GM18498 (cell line): Measurements from ENCODE around the gene PDZRN3.

Source experiments
- ATAC-seq: cut with Tn5 transposase; IDR thresholded peaks from one replicate; pipeline ENCODE4 v1.9.1; 2021; ENCODE audit warnings: mild to moderate bottlenecking, moderate library complexity; ENCODE audit not compliant: unreplicated experiment

PDZRN3 gene

DNA sequence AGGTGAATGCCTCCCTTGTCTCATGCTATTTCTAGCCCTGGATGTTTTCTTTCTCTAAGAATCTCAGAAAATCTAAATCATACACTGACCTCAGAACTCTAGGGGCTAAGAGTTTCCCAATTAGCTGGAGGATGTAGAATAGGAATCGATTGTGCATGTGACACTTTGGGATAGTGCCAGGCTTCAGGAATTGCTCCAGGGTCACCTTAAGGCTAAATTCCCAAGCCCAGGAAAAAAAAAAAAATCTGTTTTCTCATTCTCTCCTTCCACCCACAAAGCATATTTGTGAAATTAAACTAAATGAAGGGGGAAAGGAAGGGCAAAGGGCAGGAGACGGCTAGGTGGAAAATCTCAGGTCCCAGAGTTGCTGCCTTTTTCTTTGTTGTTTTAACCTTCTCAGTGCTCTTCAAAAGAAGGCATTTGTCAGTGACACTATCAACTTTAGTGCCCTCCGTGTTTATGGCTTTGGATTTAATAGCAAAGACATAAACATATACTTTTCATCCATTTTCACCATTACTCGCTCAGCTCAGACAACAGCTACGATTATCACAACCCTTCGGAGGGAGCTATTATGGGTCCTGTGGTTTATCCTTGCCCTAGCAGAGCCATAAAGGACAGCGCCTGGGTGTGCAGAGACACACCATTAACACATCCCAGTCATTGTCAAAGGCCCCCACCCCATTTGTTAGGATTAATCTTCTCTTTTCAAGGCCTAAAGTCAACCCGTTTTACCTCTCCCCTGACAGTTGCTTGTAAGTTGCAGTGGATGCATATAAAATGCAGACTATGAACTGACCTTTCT is 271.7 kb downstream of the PDZRN3 start:
- no peak for ATAC-seq

DNA sequence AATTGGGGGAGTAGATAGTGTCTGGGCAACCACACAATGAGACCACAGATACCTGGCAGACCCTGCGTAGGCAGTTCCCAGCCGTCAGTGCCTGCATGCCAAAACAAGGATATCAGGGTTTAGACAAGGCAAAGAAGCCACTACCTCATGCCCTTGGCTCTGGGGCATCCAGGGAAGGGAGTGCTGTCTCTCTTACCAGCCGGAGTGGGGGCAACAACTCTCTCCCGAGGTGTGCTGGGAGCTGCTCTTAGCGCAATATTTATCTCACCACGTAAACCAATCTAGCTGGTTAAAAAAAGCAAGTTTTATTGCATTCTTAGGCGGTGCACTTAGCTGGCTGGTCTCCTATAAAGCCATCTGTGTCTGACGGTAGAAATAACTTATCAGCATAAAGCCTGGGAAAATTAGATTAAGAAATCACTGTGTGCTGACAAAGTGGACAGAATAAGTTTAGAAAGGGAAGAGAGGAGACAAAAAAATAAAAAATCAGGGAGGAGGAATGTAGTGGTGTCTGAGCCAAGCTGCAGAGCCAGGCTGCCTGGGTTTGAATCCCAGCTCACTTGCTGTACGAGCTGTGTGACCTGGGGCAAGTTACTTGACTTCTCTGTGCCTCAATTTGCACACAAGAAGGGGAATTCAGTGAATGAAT is 273.2 kb downstream of the PDZRN3 start:
- ATAC-seq, result no peak

DNA sequence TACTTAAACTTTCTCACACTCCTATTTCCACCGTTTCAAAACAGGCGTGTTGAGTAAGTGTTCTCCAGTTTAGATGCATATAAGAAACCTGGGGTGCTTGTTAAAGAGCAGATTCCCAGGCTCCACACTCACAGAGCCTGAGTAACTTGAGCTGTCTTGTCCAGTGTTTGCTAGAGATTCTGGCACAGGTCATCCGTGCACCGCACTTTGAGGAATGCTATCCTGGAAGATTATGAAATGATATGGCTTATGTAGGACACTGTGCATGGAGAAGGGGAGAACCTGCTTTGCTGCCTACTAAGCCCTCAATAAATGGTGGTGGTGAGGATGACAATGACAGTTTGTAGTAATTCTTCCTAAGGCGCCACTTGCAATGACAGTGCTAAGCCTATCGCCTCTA is 273.7 kb downstream of the PDZRN3 start:
- no peak for ATAC-seq

DNA sequence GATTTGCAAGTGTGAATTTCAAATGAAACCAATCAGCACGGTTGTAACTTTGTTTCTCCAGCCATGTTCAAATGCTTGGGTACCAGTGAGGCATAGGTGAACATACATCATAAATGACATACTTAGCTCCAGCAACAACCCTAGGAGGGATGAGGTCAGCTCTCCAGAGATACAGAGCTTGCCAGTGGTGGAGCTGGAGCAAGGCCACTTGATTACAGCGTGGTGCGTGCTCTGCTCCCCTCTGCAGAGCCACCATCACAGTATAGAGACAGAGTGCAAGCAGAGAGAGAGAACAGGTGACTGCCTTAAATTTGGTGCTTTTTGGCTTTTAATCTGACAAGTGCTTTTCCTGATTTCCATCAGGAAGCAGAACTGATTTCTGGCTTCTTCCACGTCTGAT is 275.1 kb downstream of the PDZRN3 start:
- ATAC-seq, result no peak

DNA sequence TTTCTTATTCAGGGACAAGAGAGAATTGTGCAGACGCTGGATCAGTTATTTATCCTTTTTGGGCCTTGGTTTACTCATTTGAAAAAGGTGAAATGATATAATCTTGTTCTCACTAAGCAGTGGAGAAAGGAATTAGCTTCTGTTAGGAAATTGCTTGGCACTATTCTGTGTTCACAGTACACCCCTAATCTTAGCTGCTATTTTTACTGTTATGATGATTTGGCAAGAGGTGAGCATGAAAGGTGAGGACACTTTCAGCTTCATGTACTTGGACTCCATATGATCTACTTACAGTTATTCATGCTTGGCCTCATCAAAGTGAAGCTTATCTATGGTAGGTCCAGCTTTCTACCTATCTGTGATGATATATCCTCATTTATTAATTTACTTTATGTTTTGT is 282.7 kb downstream of the PDZRN3 start:
- no peak for ATAC-seq

DNA sequence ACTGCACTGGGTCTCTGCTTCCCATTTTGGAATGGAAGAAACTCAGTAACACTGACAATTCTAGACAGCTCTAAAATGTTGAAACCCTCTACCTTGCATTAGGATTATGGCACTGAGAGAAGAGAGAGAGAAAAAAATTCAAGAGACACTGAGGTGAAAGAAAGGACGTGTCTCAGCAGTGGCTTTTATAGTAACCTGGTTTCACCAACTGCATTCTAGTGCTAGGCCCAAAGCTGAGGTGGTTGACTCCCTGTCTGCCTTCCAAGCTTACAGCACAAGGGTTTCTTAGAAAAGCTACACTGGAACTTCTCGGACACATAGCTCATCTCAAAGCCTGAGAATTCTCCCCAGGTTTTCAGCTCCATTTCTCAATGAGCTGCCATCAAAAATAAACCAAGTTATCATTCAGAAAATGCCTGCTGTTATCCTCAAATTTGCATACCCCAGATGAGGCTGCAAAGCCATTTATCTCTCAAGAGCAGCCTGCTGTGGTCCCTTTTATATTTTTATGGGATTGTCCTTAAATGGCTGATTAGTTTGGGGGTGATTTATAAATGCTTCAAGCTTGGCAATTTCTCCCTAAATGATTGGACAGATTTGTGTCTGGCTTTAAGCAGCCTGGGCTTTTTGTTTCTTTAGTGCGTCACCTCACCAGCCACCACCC is 283.3 kb downstream of the PDZRN3 start:
- ATAC-seq, result no peak

DNA sequence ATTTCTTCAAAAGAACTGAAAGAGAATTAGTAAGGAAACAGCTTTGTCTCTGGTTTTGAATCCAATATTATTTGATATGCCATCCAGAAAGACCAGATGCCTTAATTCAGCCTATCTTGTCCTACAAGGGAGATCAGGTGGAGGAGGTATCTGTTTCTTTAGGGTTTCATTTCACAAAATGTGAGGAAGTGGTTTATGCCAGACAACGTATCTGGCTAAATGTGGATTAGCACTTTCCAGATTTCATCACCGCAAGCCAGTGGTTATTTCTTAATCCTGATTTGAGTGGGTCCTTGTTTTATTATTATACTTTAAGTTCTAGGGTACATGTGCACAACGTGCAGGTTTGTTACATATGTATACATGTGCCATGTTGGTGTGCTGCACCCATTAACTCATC is 292.2 kb downstream of the PDZRN3 start:
- ATAC-seq, result no peak
